GM23338 (cell line): ENCODE results near the gene CCDC9B. TPM values are rescaled to one million over a fixed set of nuclear protein-coding genes. Genes with fewer than 3 reads are reported as not detected.

Source experiments
- ATAC-seq: fragments of 200-7000 bp; cut with Tn5 transposase; 3 replicates; pipeline ENCODE4 v1.9.1; 2020
- DNase-seq: peaks from one replicate; pipeline ENCODE4 v3.0.0-alpha.2; 2015; ENCODE audit warnings: low spot score
- H2AFZ ChIP-seq: fragments of 200-600 bp; sonication (generic); 2 replicates; pipeline ENCODE4 v1.8.0; 2016; ENCODE audit warnings: antibody characterized with exemption, mild to moderate bottlenecking, moderate library complexity
- H3F3A ChIP-seq: fragments of 200-600 bp; sonication (generic); replicated peaks from 2 replicates; pipeline ENCODE4 v1.8.0; 2017; ENCODE audit warnings: antibody characterized with exemption, mixed run types, low read depth
- H3K27ac ChIP-seq: fragments of 200-600 bp; sonication (generic); 2 replicates; pipeline ENCODE4 v1.6.1; 2016; ENCODE audit warnings: low read depth
- H3K27me3 ChIP-seq: fragments of 200-600 bp; sonication (generic); 2 replicates; pipeline ENCODE4 v1.8.0; 2016; ENCODE audit warnings: mild to moderate bottlenecking, mixed run types, moderate library complexity; ENCODE audit not compliant: insufficient read depth
- H3K36me3 ChIP-seq: fragments of 200-600 bp; sonication (generic); 2 replicates; pipeline ENCODE4 v1.8.0; 2016; ENCODE audit warnings: mild to moderate bottlenecking; ENCODE audit not compliant: insufficient read depth
- H3K4me1 ChIP-seq: fragments of 200-600 bp; sonication (generic); 2 replicates; pipeline ENCODE4 v1.8.0; 2016; ENCODE audit warnings: mild to moderate bottlenecking, moderate library complexity; ENCODE audit not compliant: insufficient read depth
- H3K4me2 ChIP-seq: fragments of 200-600 bp; sonication (generic); 2 replicates; pipeline ENCODE4 v1.7.1; 2017; ENCODE audit warnings: mixed run types
- H3K4me3 ChIP-seq: fragments of 200-600 bp; sonication (generic); 2 replicates; pipeline ENCODE4 v1.6.1; 2016; ENCODE audit warnings: mixed run types
- H3K79me2 ChIP-seq: fragments of 200-600 bp; sonication (generic); replicated peaks from 2 replicates; pipeline ENCODE4 v1.8.0; 2017; ENCODE audit warnings: mild to moderate bottlenecking; ENCODE audit not compliant: insufficient read depth
- H3K9me2 ChIP-seq: fragments of 200-600 bp; sonication (generic); 2 replicates; pipeline ENCODE4 v1.8.0; 2017; ENCODE audit not compliant: insufficient read depth
- H4K20me1 ChIP-seq: fragments of 200-600 bp; sonication (generic); replicated peaks from 2 replicates; pipeline ENCODE4 v1.8.0; 2017; ENCODE audit warnings: mild to moderate bottlenecking; ENCODE audit not compliant: insufficient read depth
- H3K27ac Mint-ChIP-seq: 2 replicates; pipeline ENCODE4 v1.8.0; 2020; ENCODE audit warnings: inconsistent platforms, mild to moderate bottlenecking, moderate library complexity, mixed read lengths
- H3K27me3 Mint-ChIP-seq: 3 replicates; pipeline ENCODE4 v1.8.0; 2022; ENCODE audit warnings: low read depth, mild to moderate bottlenecking, moderate library complexity, mixed read lengths, inconsistent platforms; ENCODE audit not compliant: insufficient read depth, poor library complexity
- H3K36me3 Mint-ChIP-seq: 3 replicates; pipeline ENCODE4 v1.8.0; 2021; ENCODE audit warnings: low read depth, mild to moderate bottlenecking, inconsistent platforms, moderate library complexity, mixed read lengths
- H3K4me1 Mint-ChIP-seq: 3 replicates; pipeline ENCODE4 v1.8.0; 2020; ENCODE audit warnings: mild to moderate bottlenecking, inconsistent platforms, mixed read lengths
- H3K4me3 Mint-ChIP-seq: 3 replicates; pipeline ENCODE4 v1.8.0; 2021; ENCODE audit warnings: moderate library complexity, mild to moderate bottlenecking, inconsistent platforms, mixed read lengths
- H3K9me3 Mint-ChIP-seq: 3 replicates; pipeline ENCODE4 v1.8.0; 2020; ENCODE audit warnings: moderate library complexity, mild to moderate bottlenecking, inconsistent platforms, mixed read lengths
- EZH2 ChIP-seq: fragments of 200-600 bp; sonication (generic); IDR thresholded peaks from one replicate; pipeline ENCODE4 v1.8.0; 2017; ENCODE audit warnings: antibody characterized with exemption, mild to moderate bottlenecking, low read depth; ENCODE audit not compliant: unreplicated experiment
- EZH2phosphoT487 ChIP-seq: fragments of 200-600 bp; sonication (generic); IDR thresholded peaks from one replicate; pipeline ENCODE4 v1.8.1; 2018; ENCODE audit warnings: antibody characterized with exemption; ENCODE audit not compliant: unreplicated experiment
- NANOG ChIP-seq: IDR thresholded peaks from 2 replicates; pipeline ENCODE4 v1.6.1; 2016; ENCODE audit warnings: antibody characterized with exemption, borderline replicate concordance
- POLR2AphosphoS5 ChIP-seq: IDR thresholded peaks from 2 replicates; pipeline ENCODE4 v1.6.1; 2016; ENCODE audit warnings: antibody characterized with exemption, low read depth
- ZNF331 ChIP-seq: fragments of 250-450 bp; sonication (Bioruptor Pico); IDR thresholded peaks from 2 replicates; pipeline ENCODE4 v1.5.0; 2020; ENCODE audit warnings: low read depth, mild to moderate bottlenecking, moderate library complexity
- polyA plus RNA-seq: library from polyadenylated mRNA; unstranded; fragments of >200 nt; fragmentation: Nextera tagmentation; extraction: Ambion mirVana; gene quantifications from 2 replicates; pipeline ENCODE4 v1.2.1, GENCODE V29; 2016
- total RNA-seq: library from RNA; depleted of rRNA; stranded (reverse); fragments of >200 nt; shearing (Covaris generic); gene quantifications from 2 replicates; pipeline ENCODE4 v1.2.3, GENCODE V29; 2014
- TF ChIP-seq, protein P1 (sequence below): fragments of 250-450 bp; sonication (Bioruptor Pico); IDR thresholded peaks from 2 replicates; pipeline ENCODE4 v1.5.0; 2020; ENCODE audit warnings: mild to moderate bottlenecking, moderate library complexity
- TF ChIP-seq, protein P2 (sequence below): IDR thresholded peaks from 2 replicates; pipeline ENCODE4 v1.6.1; 2016; ENCODE audit warnings: antibody characterized with exemption

The CCDC9B gene
- total and polyA plus RNA-seq, 2 experiments from 2014 or later = 0.18 to 0.97 TPM

DNA sequence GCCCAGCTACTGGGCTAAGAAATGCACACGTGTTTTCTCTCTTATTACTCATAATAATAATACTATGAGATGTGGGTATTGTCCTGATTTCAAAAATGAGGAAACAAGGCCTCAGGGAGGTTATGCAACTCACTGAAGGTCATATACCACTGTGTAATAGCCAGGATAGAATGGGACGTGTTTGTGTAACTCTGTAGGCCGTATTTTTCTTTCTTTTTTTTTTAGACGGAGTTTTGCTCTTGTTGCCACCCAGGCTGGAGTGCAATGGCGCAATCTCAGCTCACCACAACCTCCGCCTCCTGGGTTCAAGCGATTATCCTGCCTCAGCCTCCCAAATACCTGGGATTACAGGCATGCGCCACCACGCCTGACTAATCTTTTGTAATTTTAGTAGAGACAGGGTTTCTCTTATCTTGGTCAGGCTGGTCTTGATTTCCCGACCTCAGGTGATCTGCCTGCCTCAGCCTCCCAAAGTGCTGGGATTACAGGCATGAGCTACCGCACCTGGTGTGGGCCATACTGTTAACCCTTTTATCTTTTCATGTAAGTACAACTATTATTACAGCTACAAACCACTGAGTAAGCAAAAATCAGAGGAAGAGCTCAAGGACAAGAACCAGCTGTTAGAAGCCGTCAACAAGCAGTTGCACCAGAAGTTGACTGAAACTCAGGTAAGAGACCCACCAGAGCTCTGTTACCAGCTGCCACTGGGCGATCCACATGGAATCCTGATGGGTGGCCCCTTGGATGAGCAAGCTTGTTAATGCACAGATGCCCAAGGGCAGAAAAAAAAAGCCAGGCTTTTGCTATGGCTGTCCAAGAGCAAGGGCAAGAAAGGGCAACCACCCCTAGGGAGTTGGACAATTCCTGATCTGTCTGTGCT lies 48.4 kb upstream of the CCDC9B start (continued):
- TF ChIP-seq, protein P1, sequence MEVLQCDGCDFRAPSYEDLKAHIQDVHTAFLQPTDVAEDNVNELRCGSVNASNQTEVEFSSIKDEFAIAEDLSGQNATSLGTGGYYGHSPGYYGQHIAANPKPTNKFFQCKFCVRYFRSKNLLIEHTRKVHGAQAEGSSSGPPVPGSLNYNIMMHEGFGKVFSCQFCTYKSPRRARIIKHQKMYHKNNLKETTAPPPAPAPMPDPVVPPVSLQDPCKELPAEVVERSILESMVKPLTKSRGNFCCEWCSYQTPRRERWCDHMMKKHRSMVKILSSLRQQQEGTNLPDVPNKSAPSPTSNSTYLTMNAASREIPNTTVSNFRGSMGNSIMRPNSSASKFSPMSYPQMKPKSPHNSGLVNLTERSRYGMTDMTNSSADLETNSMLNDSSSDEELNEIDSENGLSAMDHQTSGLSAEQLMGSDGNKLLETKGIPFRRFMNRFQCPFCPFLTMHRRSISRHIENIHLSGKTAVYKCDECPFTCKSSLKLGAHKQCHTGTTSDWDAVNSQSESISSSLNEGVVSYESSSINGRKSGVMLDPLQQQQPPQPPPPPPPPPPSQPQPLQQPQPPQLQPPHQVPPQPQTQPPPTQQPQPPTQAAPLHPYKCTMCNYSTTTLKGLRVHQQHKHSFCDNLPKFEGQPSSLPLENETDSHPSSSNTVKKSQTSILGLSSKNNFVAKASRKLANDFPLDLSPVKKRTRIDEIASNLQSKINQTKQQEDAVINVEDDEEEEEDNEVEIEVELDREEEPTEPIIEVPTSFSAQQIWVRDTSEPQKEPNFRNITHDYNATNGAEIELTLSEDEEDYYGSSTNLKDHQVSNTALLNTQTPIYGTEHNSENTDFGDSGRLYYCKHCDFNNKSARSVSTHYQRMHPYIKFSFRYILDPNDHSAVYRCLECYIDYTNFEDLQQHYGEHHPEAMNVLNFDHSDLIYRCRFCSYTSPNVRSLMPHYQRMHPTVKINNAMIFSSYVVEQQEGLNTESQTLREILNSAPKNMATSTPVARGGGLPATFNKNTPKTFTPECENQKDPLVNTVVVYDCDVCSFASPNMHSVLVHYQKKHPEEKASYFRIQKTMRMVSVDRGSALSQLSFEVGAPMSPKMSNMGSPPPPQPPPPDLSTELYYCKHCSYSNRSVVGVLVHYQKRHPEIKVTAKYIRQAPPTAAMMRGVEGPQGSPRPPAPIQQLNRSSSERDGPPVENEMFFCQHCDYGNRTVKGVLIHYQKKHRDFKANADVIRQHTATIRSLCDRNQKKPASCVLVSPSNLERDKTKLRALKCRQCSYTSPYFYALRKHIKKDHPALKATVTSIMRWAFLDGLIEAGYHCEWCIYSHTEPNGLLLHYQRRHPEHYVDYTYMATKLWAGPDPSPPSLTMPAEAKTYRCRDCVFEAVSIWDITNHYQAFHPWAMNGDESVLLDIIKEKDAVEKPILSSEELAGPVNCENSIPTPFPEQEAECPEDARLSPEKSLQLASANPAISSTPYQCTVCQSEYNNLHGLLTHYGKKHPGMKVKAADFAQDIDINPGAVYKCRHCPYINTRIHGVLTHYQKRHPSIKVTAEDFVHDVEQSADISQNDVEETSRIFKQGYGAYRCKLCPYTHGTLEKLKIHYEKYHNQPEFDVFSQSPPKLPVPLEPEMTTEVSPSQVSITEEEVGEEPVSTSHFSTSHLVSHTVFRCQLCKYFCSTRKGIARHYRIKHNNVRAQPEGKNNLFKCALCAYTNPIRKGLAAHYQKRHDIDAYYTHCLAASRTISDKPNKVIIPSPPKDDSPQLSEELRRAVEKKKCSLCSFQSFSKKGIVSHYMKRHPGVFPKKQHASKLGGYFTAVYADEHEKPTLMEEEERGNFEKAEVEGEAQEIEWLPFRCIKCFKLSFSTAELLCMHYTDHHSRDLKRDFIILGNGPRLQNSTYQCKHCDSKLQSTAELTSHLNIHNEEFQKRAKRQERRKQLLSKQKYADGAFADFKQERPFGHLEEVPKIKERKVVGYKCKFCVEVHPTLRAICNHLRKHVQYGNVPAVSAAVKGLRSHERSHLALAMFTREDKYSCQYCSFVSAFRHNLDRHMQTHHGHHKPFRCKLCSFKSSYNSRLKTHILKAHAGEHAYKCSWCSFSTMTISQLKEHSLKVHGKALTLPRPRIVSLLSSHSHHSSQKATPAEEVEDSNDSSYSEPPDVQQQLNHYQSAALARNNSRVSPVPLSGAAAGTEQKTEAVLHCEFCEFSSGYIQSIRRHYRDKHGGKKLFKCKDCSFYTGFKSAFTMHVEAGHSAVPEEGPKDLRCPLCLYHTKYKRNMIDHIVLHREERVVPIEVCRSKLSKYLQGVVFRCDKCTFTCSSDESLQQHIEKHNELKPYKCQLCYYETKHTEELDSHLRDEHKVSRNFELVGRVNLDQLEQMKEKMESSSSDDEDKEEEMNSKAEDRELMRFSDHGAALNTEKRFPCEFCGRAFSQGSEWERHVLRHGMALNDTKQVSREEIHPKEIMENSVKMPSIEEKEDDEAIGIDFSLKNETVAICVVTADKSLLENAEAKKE (CRISPR knock-in tag) = no peak
- TF ChIP-seq NANOG = no peak
- TF ChIP-seq, protein P2, sequence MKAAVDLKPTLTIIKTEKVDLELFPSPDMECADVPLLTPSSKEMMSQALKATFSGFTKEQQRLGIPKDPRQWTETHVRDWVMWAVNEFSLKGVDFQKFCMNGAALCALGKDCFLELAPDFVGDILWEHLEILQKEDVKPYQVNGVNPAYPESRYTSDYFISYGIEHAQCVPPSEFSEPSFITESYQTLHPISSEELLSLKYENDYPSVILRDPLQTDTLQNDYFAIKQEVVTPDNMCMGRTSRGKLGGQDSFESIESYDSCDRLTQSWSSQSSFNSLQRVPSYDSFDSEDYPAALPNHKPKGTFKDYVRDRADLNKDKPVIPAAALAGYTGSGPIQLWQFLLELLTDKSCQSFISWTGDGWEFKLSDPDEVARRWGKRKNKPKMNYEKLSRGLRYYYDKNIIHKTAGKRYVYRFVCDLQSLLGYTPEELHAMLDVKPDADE = no peak
- no peak for TF ChIP-seq EZH2
- no peak for TF ChIP-seq POLR2AphosphoS5
- TF ChIP-seq ZNF331 (CRISPR knock-in tag) = no peak

DNA sequence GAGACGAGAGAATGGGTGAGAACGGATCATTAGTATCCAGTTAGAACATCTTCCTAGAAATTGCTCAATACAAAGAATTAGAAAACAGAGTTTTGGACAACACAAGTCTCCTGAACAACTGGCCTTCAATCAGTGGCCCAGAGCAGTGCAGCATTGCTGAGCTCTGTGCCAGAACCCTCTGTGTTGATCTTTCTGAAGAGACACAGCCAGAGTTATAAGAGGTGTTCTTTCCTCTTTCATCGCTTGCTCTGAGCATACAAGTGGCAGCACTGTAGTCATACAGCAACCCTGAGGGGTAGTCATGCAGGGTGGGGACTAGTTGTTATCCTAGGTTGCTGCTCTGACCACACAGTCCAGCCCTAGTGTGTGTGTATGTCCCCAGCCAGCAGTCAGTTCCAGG lies 45.7 kb upstream of the CCDC9B start:
- Mint-ChIP-seq H3K27me3 (peaks cover 6% of the 10 kb centered on the region), H3K4me3 (no peak overlapping the region), H3K9me3 (no peaks in the 10 kb centered on the region; the same call in 2 of the 3 replicates), H3K4me1 (peaks cover 16% of the 10 kb centered on the region), H3K27ac (no peak overlapping the region), H3K36me3 (peaks cover 76% of the 10 kb centered on the region)
- peaks cover 27% of the 10 kb centered on the region for H3K79me2 ChIP-seq
- peaks cover 11% of the 10 kb centered on the region for H4K20me1 ChIP-seq
- ATAC-seq (no peak), DNase-seq (no peak)
- H3K36me3 ChIP-seq = peaks cover 64% of the 10 kb centered on the region
- no peak overlapping the region for H3K4me3 ChIP-seq
- no peak overlapping the region for H3K27ac ChIP-seq
- H3K9me2 ChIP-seq = no peaks in the 10 kb centered on the region
- H2AFZ ChIP-seq = no peak overlapping the region
- H3K27me3 ChIP-seq = no peaks in the 10 kb centered on the region
- H3F3A ChIP-seq = 0 out of 2 replicates have a peak, but pooled peaks cover 15% of the 10 kb centered on the region
- no peak overlapping the region for H3K4me2 ChIP-seq
- H3K4me1 ChIP-seq = peaks cover 9% of the 10 kb centered on the region
- TF ChIP-seq EZH2phosphoT487 = no peak
- TF ChIP-seq, protein P1 (CRISPR knock-in tag) = no peak
